WTC11 (cell line): ENCODE results near the gene AOX1.

ENCODE experiments used
- CREB1 ChIP-seq: sonication (generic); formaldehyde crosslinking; IDR thresholded peaks from 2 replicates; pipeline ENCODE4 v1.8.0; 2023; ENCODE audit warnings: mild to moderate bottlenecking, missing genetic modification reagents
- CTCF ChIP-seq: fragments of 200-600 bp; IDR thresholded peaks from 2 replicates; pipeline ENCODE4 v1.8.0; 2022; ENCODE audit warnings: antibody characterized with exemption
- E2F4 ChIP-seq: sonication (generic); formaldehyde crosslinking; IDR thresholded peaks from 2 replicates; pipeline ENCODE4 v1.8.1; 2022; ENCODE audit warnings: low read depth, mild to moderate bottlenecking, moderate library complexity, missing genetic modification reagents, borderline replicate concordance
- MAX ChIP-seq: sonication (generic); formaldehyde crosslinking; IDR thresholded peaks from 2 replicates; pipeline ENCODE4 v1.8.0; 2022; ENCODE audit warnings: mild to moderate bottlenecking, missing genetic modification reagents
- TCF7 ChIP-seq: sonication (generic); formaldehyde crosslinking; IDR thresholded peaks from 2 replicates; pipeline ENCODE4 v1.8.0; 2022; ENCODE audit warnings: mild to moderate bottlenecking, low read depth, missing genetic modification reagents, moderate library complexity
- USF1 ChIP-seq: sonication (generic); formaldehyde crosslinking; IDR thresholded peaks from 2 replicates; pipeline ENCODE4 v1.8.0; 2022; ENCODE audit warnings: mild to moderate bottlenecking, missing genetic modification reagents
- ZNF423 ChIP-seq: fragments of 250-450 bp; sonication (Bioruptor Pico); IDR thresholded peaks from 2 replicates; pipeline ENCODE4 v2.1.2; 2022; ENCODE audit warnings: mild to moderate bottlenecking, moderate library complexity

- no peak for TF ChIP-seq CREB1 (CRISPR knock-in tag)
- no peak for TF ChIP-seq E2F4 (CRISPR knock-in tag)
- TF ChIP-seq MAX (CRISPR knock-in tag), result no peak
- no peak for TF ChIP-seq TCF7 (CRISPR knock-in tag)
- no peak for TF ChIP-seq CTCF
- no peak for TF ChIP-seq ZNF423 (CRISPR knock-in tag)
- TF ChIP-seq USF1 (CRISPR knock-in tag), result no peak
Observed at GRCh38 chr2:200674837-200675236, 89.0 kb downstream of the AOX1 start.
